Trophoblast cell (in vitro differentiated cells and primary cell): Measurements from ENCODE around the gene DYNLRB1.
"Not testable (repeated sequence)": the region's sequence is repeated elsewhere in the genome, so short reads cannot be mapped to it uniquely, and the experiment has no call there.

Experiments
- DNase-seq, 2 donors: peaks; one replicate each; pipeline ENCODE4 v3.0.0-alpha.2; 2016
- H2AFZ ChIP-seq: 2 replicates; pipeline ENCODE4 v1.6.1; 2013; ENCODE audit warnings: low read length, moderate library complexity, mild to moderate bottlenecking; ENCODE audit not compliant: insufficient read depth, poor library complexity
- H2AK5ac ChIP-seq: 2 replicates; pipeline ENCODE4 v1.6.1; 2013; ENCODE audit warnings: mild to moderate bottlenecking, low read length
- H2BK120ac ChIP-seq: 2 replicates; pipeline ENCODE4 v1.6.1; 2013; ENCODE audit warnings: low read length, mild to moderate bottlenecking, moderate library complexity; ENCODE audit not compliant: insufficient read depth, poor library complexity
- H2BK12ac ChIP-seq: 2 replicates; pipeline ENCODE4 v1.6.1; 2013; ENCODE audit warnings: mild to moderate bottlenecking, low read length, moderate library complexity
- H2BK5ac ChIP-seq: 2 replicates; pipeline ENCODE4 v1.6.1; 2013; ENCODE audit warnings: low read length, low read depth, moderate library complexity, mild to moderate bottlenecking; ENCODE audit not compliant: poor library complexity
- H3K14ac ChIP-seq: 2 replicates; pipeline ENCODE4 v1.6.1; 2013; ENCODE audit warnings: mild to moderate bottlenecking, low read length
- H3K18ac ChIP-seq: 2 replicates; pipeline ENCODE4 v1.6.1; 2013; ENCODE audit warnings: mild to moderate bottlenecking, low read length
- H3K23ac ChIP-seq: 2 replicates; pipeline ENCODE4 v1.6.1; 2013; ENCODE audit warnings: low read length
- H3K27ac ChIP-seq: 2 replicates; pipeline ENCODE4 v1.5.1; 2013; ENCODE audit warnings: low read depth, mild to moderate bottlenecking, inconsistent platforms, low read length, moderate library complexity
- H3K27me3 ChIP-seq: 2 replicates; pipeline ENCODE4 v1.6.1; 2013; ENCODE audit warnings: inconsistent platforms, mild to moderate bottlenecking, low read length, moderate library complexity; ENCODE audit not compliant: insufficient read depth
- H3K36me3 ChIP-seq, 2 experiments: 1 replicate in 1 of 2; 2 replicates in 1 of 2; pipeline ENCODE4 v1.6.1; 2013; ENCODE audit warnings: low read length in 2 of 2, mild to moderate bottlenecking in 2 of 2, moderate library complexity in 1 of 2; ENCODE audit not compliant: insufficient read depth in 2 of 2, control insufficient read depth in 1 of 2
- H3K4ac ChIP-seq: 2 replicates; pipeline ENCODE4 v1.6.1; 2013; ENCODE audit warnings: low read depth, mild to moderate bottlenecking, low read length, moderate library complexity
- H3K4me1 ChIP-seq, 2 experiments: 1 replicate in 1 of 2; 2 replicates in 1 of 2; pipeline ENCODE4 v1.6.1; 2013; ENCODE audit warnings: low read length in 2 of 2, mild to moderate bottlenecking in 2 of 2, moderate library complexity in 1 of 2; ENCODE audit not compliant: insufficient read depth in 2 of 2, control insufficient read depth in 1 of 2
- H3K4me2 ChIP-seq: 2 replicates; pipeline ENCODE4 v1.6.1; 2013; ENCODE audit warnings: inconsistent platforms, mild to moderate bottlenecking, low read length, moderate library complexity
- H3K4me3 ChIP-seq: 2 replicates; pipeline ENCODE4 v1.5.1; 2013; ENCODE audit warnings: mild to moderate bottlenecking, low read depth, low read length, inconsistent platforms
- H3K79me1 ChIP-seq: one replicate; pipeline ENCODE4 v1.6.1; 2013; ENCODE audit warnings: low read length
- H3K79me2 ChIP-seq: 2 replicates; pipeline ENCODE4 v1.6.1; 2013; ENCODE audit warnings: low read length, mild to moderate bottlenecking; ENCODE audit not compliant: control insufficient read depth, insufficient read depth, poor library complexity
- H3K9ac ChIP-seq: 2 replicates; pipeline ENCODE4 v1.6.1; 2013; ENCODE audit warnings: mild to moderate bottlenecking, low read length
- H3K9me3 ChIP-seq: 2 replicates; pipeline ENCODE4 v1.6.1; 2013; ENCODE audit warnings: low read depth, mild to moderate bottlenecking, control low read depth, inconsistent platforms, low read length; ENCODE audit not compliant: insufficient read depth
- H4K12ac ChIP-seq: 2 replicates; pipeline ENCODE4 v1.6.1; 2013; ENCODE audit warnings: low read depth, mild to moderate bottlenecking, low read length, moderate library complexity
- H4K8ac ChIP-seq: 2 replicates; pipeline ENCODE4 v1.6.1; 2013; ENCODE audit warnings: low read depth, mild to moderate bottlenecking, low read length, moderate library complexity
- H4K91ac ChIP-seq: one replicate; pipeline ENCODE4 v1.6.1; 2013; ENCODE audit warnings: low read depth, mild to moderate bottlenecking, low read length, moderate library complexity
- WGBS: extraction: QIAGEN DNeasy Blood & Tissue Kit; methylation state at CpG from one replicate; pipeline ENCODE4 v1.1.7; 2013; ENCODE audit warnings: missing lambda C conversion rate; ENCODE audit not compliant: insufficient read length, insufficient coverage; ENCODE audit errors: extremely low coverage; 5-methylcytosine and 5-hydroxymethylcytosine counted together

The DYNLRB1 gene

DNA sequence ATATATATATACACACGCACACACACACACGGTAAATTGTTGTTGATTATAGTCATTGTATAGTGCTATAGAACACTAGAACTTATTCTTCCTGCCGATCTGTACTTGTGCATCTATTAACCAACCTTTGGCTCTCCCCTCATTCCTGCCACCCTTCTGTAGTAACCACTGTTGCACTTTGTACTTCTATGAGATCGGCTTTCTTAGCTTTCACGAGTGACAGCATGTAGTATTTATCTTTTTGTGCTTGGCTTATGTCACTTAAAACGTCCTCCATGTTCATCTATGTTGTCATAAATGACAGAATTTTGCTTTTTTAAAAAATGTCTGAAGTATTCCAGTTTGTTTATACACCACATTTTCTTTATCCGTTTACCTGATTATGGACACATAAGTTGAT is 20.9 kb upstream of the DYNLRB1 start:
- no peak for DNase-seq
- Histone ChIP-seq H4K12ac (no peak overlapping the region), H4K8ac (no peak overlapping the region), H3K9ac (no peak overlapping the region), H2BK5ac (no peak overlapping the region), H2BK120ac (no peak overlapping the region), H3K14ac (no peak overlapping the region), H3K4ac (no peak overlapping the region), H3K4me1 (no peaks in the 10 kb centered on the region), H3K18ac (no peak overlapping the region), H2AK5ac (no peak overlapping the region), H3K27me3 (no peaks in the 10 kb centered on the region), H3K9me3 (peaks cover 2% of the 10 kb centered on the region), H3K23ac (no peak overlapping the region), H2AFZ (no peak overlapping the region), H3K79me1 (no peaks in the 10 kb centered on the region), H3K79me2 (no peaks in the 10 kb centered on the region), H3K27ac (no peak overlapping the region), H3K36me3 (peaks cover 26 to 29% of the 10 kb centered on the region in 2 experiments), H3K4me2 (no peak overlapping the region), H3K4me3 (no peak overlapping the region), H2BK12ac (no peak overlapping the region), H4K91ac (no peak overlapping the region)
- no CpG with 5 or more reads among the region's 7 CpGs for WGBS

DNA sequence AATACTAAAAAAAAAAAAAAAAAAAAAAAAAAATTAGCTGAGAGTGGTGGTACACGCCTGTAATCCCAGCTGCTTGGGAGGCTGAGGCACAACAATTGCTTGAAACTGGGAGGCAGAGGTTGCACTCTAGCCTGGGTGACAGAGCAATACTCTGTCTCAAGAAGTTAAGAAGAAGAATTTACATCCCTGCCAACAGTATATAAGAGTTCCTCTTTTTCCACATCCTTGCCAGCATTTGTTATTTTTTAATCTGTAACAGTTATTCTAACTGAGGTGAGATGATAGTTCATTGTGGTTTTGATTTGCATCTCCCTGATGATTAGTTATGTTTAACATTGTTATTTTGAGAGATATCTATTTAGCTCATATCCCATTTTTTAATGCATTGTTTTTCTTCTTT is 20.3 kb upstream of the DYNLRB1 start:
- no peaks in the 10 kb centered on the region for H3K79me2 ChIP-seq
- WGBS = no CpG with 5 or more reads among the region's 1 CpG
- no peak overlapping the region for H2BK120ac ChIP-seq
- H2BK5ac ChIP-seq = no peak overlapping the region
- H3K27me3 ChIP-seq = no peaks in the 10 kb centered on the region
- no peak overlapping the region for H3K18ac ChIP-seq
- H3K36me3 ChIP-seq = peaks cover 24 to 26% of the 10 kb centered on the region in 2 experiments
- H2AK5ac ChIP-seq = no peak overlapping the region
- no peak overlapping the region for H2AFZ ChIP-seq
- no peak overlapping the region for H3K14ac ChIP-seq
- H3K27ac ChIP-seq = no peak overlapping the region
- H3K4me1 ChIP-seq = no peaks in the 10 kb centered on the region
- no peak overlapping the region for H3K4ac ChIP-seq
- no peak overlapping the region for H3K23ac ChIP-seq
- no peaks in the 10 kb centered on the region for H3K79me1 ChIP-seq
- DNase-seq = no peak
- H4K8ac ChIP-seq = no peak overlapping the region
- H4K12ac ChIP-seq = no peak overlapping the region
- no peak overlapping the region for H2BK12ac ChIP-seq
- H4K91ac ChIP-seq = no peak overlapping the region
- H3K9ac ChIP-seq = no peak overlapping the region
- H3K4me2 ChIP-seq = no peak overlapping the region
- no peak overlapping the region for H3K4me3 ChIP-seq
- peaks cover 2% of the 10 kb centered on the region for H3K9me3 ChIP-seq

DNA sequence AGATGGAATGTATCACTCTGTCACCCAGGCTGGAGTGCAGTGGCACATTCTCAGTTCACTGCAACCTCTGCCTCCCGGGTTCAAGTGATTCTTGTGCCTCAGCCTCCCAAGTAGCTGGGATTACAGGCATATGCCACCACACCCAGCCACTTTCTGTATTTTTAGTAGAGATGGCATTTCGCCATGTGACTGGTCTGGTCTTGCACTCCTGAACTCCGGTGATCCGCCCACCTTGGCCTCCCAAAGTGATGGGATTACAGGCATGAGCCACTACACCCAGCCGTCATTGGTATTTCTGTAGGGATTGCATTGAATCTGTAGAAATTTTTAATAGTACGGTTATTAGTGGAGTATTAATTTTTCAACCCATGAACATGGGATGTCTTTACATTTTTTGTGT is 18.6 kb upstream of the DYNLRB1 start:
- H3K4me3 ChIP-seq, H3K27ac ChIP-seq, H3K79me1 ChIP-seq, H2AK5ac ChIP-seq, H3K4me2 ChIP-seq, H3K4ac ChIP-seq, H4K91ac ChIP-seq, H2AFZ ChIP-seq, H4K8ac ChIP-seq, H3K79me2 ChIP-seq, H4K12ac ChIP-seq, H2BK5ac ChIP-seq, H2BK12ac ChIP-seq, H3K18ac ChIP-seq, H3K4me1 ChIP-seq, H3K27me3 ChIP-seq, H3K9me3 ChIP-seq, H3K14ac ChIP-seq, DNase-seq, H3K23ac ChIP-seq, H2BK120ac ChIP-seq, H3K9ac ChIP-seq: not testable (repeated sequence)
- H3K36me3 ChIP-seq = peaks cover 24% of the 10 kb centered on the region in 2 experiments
- no CpG with 5 or more reads among the region's 6 CpGs for WGBS

DNA sequence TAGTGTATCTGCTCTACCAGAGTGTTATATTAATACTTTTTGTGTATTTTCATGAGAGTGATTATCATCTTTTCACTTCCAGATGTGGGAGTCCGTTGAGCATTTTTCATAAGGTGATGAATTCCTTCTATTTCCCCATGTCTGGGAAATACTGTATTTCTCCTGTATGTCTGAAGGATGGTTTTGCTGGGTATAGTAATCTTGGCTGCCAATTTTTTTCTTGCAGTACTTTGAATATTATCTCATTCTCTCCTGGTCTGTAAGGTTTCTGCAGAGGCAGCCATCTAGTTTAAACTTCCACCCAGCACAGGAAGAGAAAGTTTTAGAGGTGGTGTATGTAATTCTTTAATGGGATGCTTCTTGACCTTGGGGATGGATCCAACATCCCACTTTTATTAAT is 15.4 kb upstream of the DYNLRB1 start:
- H2AFZ ChIP-seq = no peak overlapping the region
- no peaks in the 10 kb centered on the region for H3K79me2 ChIP-seq
- no peak overlapping the region for H4K8ac ChIP-seq
- no peak for DNase-seq
- H2BK12ac ChIP-seq = no peak overlapping the region
- no peak overlapping the region for H3K4me3 ChIP-seq
- WGBS = no CpG with 5 or more reads among the region's 1 CpG
- H4K12ac ChIP-seq = no peak overlapping the region
- no peak overlapping the region for H2BK5ac ChIP-seq
- H2AK5ac ChIP-seq = no peak overlapping the region
- no peak overlapping the region for H3K14ac ChIP-seq
- H4K91ac ChIP-seq = no peak overlapping the region
- no peak overlapping the region for H2BK120ac ChIP-seq
- H3K4ac ChIP-seq = no peak overlapping the region
- no peaks in the 10 kb centered on the region for H3K79me1 ChIP-seq
- peaks cover 2% of the 10 kb centered on the region for H3K9me3 ChIP-seq
- H3K36me3 ChIP-seq = peaks cover 21 to 23% of the 10 kb centered on the region in 2 experiments
- no peak overlapping the region for H3K9ac ChIP-seq
- H3K27me3 ChIP-seq = no peaks in the 10 kb centered on the region
- H3K4me1 ChIP-seq = no peaks in the 10 kb centered on the region
- no peak overlapping the region for H3K27ac ChIP-seq
- H3K23ac ChIP-seq = no peak overlapping the region
- no peak overlapping the region for H3K4me2 ChIP-seq
- H3K18ac ChIP-seq = no peak overlapping the region
